ENCODE data around the gene CRHR1.

Gene CRHR1

GRCh38 chr17:45828582-45829133 is 44.5 kb downstream of the CRHR1 start:
- no peak overlapping the region for H3K4me3 ChIP-seq (ENCODE audit: low read length)
- H2AFZ ChIP-seq (ENCODE audit: low read length) = no peak overlapping the region
- H3K36me3 ChIP-seq (replicated peaks; ENCODE audit: insufficient read depth, low read length) = no peaks in the 10 kb centered on the region
- DNase-seq = no peak
- no peaks in the 10 kb centered on the region for H3K9me2 ChIP-seq (replicated peaks; ENCODE audit: insufficient read depth, low read length)
- TF ChIP-seq EZH2 (optimal IDR thresholded peaks at IDR 0.05; ENCODE audit: low read depth, low read length) = no peak
- no peak for TF ChIP-seq EZH2phosphoT487 (IDR thresholded peaks at IDR 0.05; ENCODE audit: low read length)
- TF ChIP-seq, protein P1, sequence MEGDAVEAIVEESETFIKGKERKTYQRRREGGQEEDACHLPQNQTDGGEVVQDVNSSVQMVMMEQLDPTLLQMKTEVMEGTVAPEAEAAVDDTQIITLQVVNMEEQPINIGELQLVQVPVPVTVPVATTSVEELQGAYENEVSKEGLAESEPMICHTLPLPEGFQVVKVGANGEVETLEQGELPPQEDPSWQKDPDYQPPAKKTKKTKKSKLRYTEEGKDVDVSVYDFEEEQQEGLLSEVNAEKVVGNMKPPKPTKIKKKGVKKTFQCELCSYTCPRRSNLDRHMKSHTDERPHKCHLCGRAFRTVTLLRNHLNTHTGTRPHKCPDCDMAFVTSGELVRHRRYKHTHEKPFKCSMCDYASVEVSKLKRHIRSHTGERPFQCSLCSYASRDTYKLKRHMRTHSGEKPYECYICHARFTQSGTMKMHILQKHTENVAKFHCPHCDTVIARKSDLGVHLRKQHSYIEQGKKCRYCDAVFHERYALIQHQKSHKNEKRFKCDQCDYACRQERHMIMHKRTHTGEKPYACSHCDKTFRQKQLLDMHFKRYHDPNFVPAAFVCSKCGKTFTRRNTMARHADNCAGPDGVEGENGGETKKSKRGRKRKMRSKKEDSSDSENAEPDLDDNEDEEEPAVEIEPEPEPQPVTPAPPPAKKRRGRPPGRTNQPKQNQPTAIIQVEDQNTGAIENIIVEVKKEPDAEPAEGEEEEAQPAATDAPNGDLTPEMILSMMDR (IDR thresholded peaks at IDR 0.05; ENCODE audit: low read length) = no peak
- H3K9ac ChIP-seq (ENCODE audit: low read length) = no peak overlapping the region
- no peaks in the 10 kb centered on the region for H3K79me2 ChIP-seq (ENCODE audit: low read length)
- no peaks in the 10 kb centered on the region for H3F3A ChIP-seq (ENCODE audit: insufficient read depth, low read length)
- H3K4me2 ChIP-seq (ENCODE audit: low read depth, low read length) = no peak overlapping the region
- H3K27ac ChIP-seq (ENCODE audit: low read length) = no peak overlapping the region
- H4K20me1 ChIP-seq (ENCODE audit: insufficient read depth, low read length) = no peaks in the 10 kb centered on the region
- no peaks in the 10 kb centered on the region for H3K9me3 ChIP-seq (replicated peaks; ENCODE audit: insufficient read depth, low read length)
- peaks cover 63% of the 10 kb centered on the region for H3K27me3 ChIP-seq (replicated peaks; ENCODE audit: insufficient read depth, low read length)
- H3K4me1 ChIP-seq (ENCODE audit: low read length) = 0 out of 2 replicates have a peak, but pooled peaks cover 2% of the 10 kb centered on the region

GRCh38 chr17:45833920-45834319 is 49.8 kb downstream of the CRHR1 start:
- H3K36me3 ChIP-seq (replicated peaks; ENCODE audit: insufficient read depth, low read length) = no peaks in the 10 kb centered on the region
- no peaks in the 10 kb centered on the region for H3F3A ChIP-seq (ENCODE audit: insufficient read depth, low read length)
- H3K79me2 ChIP-seq (ENCODE audit: low read length) = no peaks in the 10 kb centered on the region
- H2AFZ ChIP-seq (ENCODE audit: low read length) = no peak overlapping the region
- H3K9me3 ChIP-seq (replicated peaks; ENCODE audit: insufficient read depth, low read length) = no peaks in the 10 kb centered on the region
- TF ChIP-seq EZH2 (optimal IDR thresholded peaks at IDR 0.05; ENCODE audit: low read depth, low read length) (no peak), EZH2phosphoT487 (IDR thresholded peaks at IDR 0.05; ENCODE audit: low read length) (no peak)
- TF ChIP-seq, protein P1 (IDR thresholded peaks at IDR 0.05; ENCODE audit: low read length) = no peak
- H3K4me2 ChIP-seq (ENCODE audit: low read depth, low read length) = no peak overlapping the region
- H3K4me3 ChIP-seq (ENCODE audit: low read length) = no peak overlapping the region
- H3K9me2 ChIP-seq (replicated peaks; ENCODE audit: insufficient read depth, low read length) = no peaks in the 10 kb centered on the region
- peaks cover 76% of the 10 kb centered on the region for H3K27me3 ChIP-seq (replicated peaks; ENCODE audit: insufficient read depth, low read length)
- no peak overlapping the region for H3K27ac ChIP-seq (ENCODE audit: low read length)
- no peaks in the 10 kb centered on the region for H4K20me1 ChIP-seq (ENCODE audit: insufficient read depth, low read length)
- H3K4me1 ChIP-seq (ENCODE audit: low read length) = no peaks in the 10 kb centered on the region
- DNase-seq = no peak
- no peak overlapping the region for H3K9ac ChIP-seq (ENCODE audit: low read length)

DNA sequence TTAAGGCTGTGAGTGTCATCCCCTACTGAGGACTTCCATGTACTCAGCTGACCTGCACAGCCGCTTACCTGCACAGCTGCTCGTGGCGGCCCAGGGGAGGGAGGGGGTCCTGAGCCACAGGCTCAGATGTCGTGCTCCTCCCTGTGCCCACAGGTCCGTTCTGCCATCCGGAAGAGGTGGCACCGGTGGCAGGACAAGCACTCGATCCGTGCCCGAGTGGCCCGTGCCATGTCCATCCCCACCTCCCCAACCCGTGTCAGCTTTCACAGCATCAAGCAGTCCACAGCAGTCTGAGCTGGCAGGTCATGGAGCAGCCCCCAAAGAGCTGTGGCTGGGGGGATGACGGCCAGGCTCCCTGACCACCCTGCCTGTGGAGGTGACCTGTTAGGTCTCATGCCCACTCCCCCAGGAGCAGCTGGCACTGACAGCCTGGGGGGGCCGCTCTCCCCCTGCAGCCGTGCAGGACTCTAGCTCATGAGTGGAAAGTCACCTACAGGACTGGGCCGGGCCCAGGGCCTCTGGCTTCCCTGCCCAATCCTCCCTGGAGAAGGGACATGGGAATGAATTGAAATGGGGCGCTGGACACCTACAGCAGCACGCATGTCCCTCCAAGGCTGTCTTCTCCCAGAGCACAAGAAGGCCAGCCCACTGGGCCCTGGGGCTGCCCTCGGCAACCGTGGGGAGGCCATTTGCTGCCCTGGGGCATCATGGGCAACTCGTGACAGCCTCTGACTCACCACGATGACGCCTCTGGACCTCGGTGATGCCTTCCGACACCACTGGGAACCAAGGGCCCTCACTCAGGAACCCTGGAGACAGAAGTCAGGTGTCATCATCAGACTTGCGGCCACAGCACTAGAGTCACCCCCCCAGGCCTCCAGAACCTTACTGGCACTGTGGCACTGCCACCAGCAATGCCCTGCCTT is 50.6 kb downstream of the CRHR1 start:
- no peaks in the 10 kb centered on the region for H3F3A ChIP-seq (ENCODE audit: insufficient read depth, low read length)
- no peaks in the 10 kb centered on the region for H3K79me2 ChIP-seq (ENCODE audit: low read length)
- no peaks in the 10 kb centered on the region for H3K9me3 ChIP-seq (replicated peaks; ENCODE audit: insufficient read depth, low read length)
- no peak for TF ChIP-seq EZH2 (optimal IDR thresholded peaks at IDR 0.05; ENCODE audit: low read depth, low read length)
- TF ChIP-seq, protein P1 (IDR thresholded peaks at IDR 0.05; ENCODE audit: low read length) = no peak
- TF ChIP-seq EZH2phosphoT487 (IDR thresholded peaks at IDR 0.05; ENCODE audit: low read length) = no peak
- no peak overlapping the region for H2AFZ ChIP-seq (ENCODE audit: low read length)
- no peaks in the 10 kb centered on the region for H3K36me3 ChIP-seq (replicated peaks; ENCODE audit: insufficient read depth, low read length)
- H3K27me3 ChIP-seq (replicated peaks; ENCODE audit: insufficient read depth, low read length) = peaks cover 72% of the 10 kb centered on the region
- no peaks in the 10 kb centered on the region for H3K4me1 ChIP-seq (ENCODE audit: low read length)
- no peak for DNase-seq
- no peaks in the 10 kb centered on the region for H3K9me2 ChIP-seq (replicated peaks; ENCODE audit: insufficient read depth, low read length)
- no peak overlapping the region for H3K27ac ChIP-seq (ENCODE audit: low read length)
- H3K9ac ChIP-seq (ENCODE audit: low read length) = no peak overlapping the region
- H3K4me3 ChIP-seq (ENCODE audit: low read length) = no peak overlapping the region
- no peak overlapping the region for H3K4me2 ChIP-seq (ENCODE audit: low read depth, low read length)
- no peaks in the 10 kb centered on the region for H4K20me1 ChIP-seq (ENCODE audit: insufficient read depth, low read length)
